Gastroesophageal sphincter (tissue), 3 donors: Measurements from ENCODE around the gene MREG.

Experiments used
- POLR2A ChIP-seq, 2 donors: fragments of 450-650 bp; IDR thresholded peaks; one replicate each; pipeline ENCODE4 v1.6.1; 2017; ENCODE audit warnings: antibody characterized with exemption in 2 of 2, mild to moderate bottlenecking in 2 of 2, moderate library complexity in 1 of 2
- TF ChIP-seq, protein P1 (sequence below), 4 experiments: fragments of 200-600 bp in 2 of 4; fragments of 450-650 bp in 2 of 4; sonication (generic) in 1 of 4; IDR thresholded peaks; one replicate each; pipeline ENCODE4 v1.5.1; 2017 to 2019; ENCODE audit warnings: antibody characterized with exemption in 4 of 4, mild to moderate bottlenecking in 2 of 4, moderate library complexity in 2 of 4

DNA sequence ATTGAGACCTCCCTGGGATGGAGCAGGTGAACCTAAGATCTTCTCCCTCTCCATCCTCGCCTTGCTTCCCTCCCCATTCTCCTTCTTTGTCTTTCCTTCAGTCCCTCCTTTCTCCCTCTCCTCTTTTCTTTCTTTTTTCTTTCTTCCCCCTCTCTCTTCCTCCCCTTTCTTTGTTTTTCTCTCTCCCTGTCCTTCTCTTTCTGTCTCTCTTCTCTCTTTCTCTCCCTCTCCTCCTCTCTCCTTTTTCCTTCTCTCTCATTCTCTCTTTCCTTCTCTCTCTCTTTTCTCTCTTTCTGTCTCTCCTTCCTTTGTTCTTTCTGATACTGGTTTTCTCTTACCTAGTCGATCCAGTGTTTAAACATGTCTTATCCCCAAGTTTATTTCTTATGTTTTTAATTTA is 10.7 kb downstream of the MREG start:
- TF ChIP-seq, protein P1, sequence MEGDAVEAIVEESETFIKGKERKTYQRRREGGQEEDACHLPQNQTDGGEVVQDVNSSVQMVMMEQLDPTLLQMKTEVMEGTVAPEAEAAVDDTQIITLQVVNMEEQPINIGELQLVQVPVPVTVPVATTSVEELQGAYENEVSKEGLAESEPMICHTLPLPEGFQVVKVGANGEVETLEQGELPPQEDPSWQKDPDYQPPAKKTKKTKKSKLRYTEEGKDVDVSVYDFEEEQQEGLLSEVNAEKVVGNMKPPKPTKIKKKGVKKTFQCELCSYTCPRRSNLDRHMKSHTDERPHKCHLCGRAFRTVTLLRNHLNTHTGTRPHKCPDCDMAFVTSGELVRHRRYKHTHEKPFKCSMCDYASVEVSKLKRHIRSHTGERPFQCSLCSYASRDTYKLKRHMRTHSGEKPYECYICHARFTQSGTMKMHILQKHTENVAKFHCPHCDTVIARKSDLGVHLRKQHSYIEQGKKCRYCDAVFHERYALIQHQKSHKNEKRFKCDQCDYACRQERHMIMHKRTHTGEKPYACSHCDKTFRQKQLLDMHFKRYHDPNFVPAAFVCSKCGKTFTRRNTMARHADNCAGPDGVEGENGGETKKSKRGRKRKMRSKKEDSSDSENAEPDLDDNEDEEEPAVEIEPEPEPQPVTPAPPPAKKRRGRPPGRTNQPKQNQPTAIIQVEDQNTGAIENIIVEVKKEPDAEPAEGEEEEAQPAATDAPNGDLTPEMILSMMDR (IDR thresholded peaks at IDR 0.05): no peak
- no peak for TF ChIP-seq POLR2A (IDR thresholded peaks at IDR 0.05)
